ENCODE data around the gene RBM39.
"Not testable (repeated sequence)": the region's sequence is repeated elsewhere in the genome, so short reads cannot be mapped to it uniquely, and the experiment has no call there.

The RBM39 gene

DNA sequence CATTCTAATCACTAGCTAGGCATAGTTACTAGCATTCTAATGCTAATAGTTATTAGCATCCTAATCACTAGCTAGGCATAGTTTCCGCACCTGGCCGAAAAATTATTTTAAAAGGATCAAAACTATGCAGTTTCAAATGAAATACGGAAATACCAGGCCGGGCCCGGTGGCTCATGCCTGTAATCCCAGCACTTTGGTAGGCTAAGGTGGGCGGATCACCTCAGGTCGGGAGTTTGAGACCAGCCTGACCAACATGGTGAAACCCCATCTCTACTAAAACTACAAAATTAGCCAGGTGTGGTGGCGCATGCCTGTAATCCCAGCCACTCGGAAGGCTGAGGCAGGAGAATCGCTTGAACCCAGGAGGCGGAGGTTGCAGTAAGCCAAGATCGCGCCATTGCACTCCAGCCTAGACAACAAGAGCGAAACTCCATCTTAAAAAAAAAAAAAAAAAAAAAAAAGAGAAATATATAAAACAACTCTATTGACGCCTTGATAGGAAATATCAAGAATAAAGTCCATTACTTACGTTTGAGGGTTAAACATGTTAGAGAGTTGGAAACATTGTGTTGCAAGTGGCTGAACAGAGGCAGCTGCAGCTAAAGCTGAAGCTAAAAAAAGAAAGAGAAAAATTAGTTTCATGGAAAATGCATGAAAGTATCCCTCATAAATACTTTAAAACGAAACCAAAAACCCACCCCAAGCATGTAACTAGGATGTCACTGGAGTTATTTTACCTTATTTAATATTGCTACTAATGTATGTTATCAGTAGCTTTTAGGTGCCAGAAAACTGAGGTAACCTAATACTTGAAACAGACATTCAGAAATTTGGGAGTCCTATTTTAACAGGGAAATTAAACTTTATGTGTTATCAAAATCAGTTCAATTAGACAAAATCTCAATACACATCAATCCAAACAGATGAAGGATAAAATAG is 35.2 kb downstream of the RBM39 start:
- DNase-seq (ENCODE audit: low spot score): not testable (repeated sequence)

DNA sequence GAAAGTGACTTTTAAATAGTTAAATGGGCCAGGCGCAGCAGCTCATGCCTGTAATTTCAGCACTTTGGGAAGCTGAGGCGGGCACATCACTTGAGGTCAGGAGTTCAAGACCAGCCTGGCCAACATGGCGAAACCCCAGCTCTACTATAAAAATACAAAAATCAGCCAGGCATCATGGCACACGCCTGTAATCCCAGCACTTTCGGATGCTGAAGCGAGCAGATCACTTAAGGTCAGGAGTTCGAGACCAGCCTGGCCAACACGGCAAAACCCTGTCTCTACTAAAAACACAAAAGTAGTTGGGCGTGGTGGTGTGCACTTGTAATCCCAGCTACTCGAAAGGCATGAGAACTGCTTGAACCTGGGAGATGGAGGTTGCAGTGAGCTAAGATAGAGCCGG is 36.2 kb downstream of the RBM39 start:
- DNase-seq (ENCODE audit: low spot score): not testable (repeated sequence)

DNA sequence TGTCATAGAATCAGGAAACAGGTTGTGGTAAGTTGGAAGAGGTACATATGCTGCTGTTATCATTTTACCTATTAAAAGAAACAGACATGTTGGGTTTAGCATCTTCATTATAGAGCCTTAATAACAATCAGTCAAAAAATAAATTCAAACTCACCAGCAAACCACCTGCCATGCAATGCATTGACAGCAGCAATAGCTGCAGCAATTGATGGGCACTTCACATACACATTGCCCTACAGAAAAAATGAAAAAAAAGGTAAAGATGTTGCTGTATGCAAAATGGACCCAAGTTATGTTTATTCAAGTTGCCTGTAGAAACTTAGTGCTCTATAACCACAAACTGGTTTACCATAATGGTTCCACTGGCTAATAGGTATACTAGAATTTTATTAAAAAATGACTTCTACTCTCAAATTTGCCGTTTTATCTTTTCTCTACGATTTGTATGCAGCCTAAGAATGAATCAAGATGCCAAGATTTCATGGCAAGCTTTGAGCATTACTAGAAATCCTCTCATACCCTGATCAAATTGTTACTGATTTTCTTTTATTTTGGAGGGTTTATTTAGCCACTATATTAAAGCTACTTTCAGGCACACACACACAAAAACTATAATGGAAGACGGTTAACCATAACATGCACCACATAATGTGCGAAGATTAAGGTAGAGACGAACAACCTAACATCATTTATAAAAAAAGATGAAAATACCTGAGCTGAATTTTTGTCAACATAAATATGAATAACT is 37.4 kb downstream of the RBM39 start:
- DNase-seq (ENCODE audit: low spot score): no peak

DNA sequence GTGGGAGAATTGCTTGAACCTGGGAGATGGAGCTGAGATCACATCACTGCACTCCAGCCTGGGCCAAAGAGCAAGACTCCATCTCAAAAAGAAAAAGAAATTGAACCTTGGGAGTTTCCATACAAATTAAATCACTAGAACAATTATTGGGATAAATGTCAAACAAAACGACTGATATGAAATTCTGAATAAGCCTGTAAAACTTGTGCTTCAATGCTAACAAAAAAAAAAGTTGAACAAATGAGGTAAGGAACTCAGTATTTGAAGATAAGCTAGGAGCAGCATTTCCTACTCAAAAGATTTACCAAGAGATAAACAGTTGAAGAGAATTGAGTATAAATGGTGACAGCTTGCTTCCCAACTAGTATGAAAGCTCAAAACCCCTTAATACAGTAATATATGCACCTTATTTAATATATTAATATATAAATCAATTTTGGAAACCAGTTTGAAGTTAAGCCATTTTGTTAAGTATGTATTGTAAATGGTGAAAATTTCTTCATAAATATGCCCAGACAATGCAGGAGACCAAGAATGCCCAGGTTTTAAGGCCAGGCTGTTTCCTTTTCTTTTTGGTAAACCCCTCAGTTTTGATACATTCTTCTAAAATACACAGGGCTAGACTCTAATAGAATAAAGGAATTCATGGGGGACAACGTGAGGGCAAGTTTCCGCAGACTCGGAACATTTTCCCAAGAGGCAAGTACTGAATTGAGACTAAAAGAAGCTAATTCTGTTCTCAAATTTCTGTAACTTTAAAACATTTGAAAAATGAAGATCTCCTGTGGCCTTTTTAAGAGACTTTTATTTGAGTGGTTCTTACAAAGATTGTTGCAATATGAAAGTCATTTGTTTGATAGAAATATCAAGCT is 39.0 kb downstream of the RBM39 start:
- DNase-seq (ENCODE audit: low spot score): no peak

DNA sequence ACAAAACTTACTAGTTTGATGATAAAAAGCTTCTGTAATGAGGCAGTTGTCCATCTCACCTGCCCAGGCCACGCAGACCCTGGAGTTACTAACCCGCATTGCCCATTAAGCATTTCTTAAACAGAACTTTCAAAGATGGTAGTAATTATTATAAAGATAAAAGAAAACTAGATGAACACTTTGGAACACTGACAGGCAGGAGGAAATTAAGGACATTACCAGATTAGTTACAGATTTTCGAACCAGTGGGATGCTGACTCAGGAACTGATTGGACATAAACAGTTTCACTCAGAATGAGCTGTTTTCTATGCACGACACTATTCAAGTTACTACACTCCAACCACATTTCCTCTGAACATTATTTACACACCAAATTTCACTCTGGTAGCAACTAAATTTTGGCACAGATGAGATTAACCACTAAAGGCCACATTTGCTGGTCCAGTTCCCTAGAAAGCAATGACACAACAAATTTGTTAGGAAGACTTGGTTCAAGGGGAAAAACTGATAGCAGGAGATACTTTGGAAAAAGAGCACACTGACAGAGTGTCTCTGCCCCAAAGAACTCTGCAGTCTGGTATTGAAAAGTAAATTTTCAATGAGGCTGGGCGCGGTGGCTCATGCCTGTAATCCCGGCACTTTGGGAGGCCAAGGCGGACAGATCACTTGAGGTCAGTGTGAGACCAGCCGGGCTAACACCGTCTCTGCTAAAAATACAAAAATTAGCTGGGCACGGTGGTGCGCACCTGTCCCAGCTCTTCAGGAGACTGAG is 39.8 kb downstream of the RBM39 start:
- no peak for DNase-seq (ENCODE audit: low spot score)

DNA sequence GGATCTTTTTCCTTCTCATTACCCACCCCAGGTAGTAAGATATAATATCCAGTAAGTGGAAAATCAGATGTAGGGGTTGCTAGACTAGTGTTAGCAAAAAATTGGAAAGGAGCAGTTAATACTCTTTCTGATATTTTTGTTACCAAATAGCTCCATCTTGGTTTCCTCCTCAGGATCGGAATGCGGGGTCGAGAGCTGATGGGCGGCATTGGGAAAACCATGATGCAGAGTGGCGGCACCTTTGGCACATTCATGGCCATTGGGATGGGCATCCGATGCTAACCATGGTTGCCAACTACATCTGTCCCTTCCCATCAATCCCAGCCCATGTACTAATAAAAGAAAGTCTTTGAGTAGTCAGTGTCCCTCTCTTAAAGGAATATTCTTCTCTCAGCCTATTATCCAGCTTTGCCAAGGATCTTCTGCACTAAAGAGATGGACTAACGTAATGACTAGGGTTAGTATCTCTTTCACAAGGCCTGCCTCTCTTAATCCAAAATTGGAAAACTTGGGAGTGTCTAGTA is 41.4 kb downstream of the RBM39 start:
- DNase-seq (ENCODE audit: low spot score): no peak

DNA sequence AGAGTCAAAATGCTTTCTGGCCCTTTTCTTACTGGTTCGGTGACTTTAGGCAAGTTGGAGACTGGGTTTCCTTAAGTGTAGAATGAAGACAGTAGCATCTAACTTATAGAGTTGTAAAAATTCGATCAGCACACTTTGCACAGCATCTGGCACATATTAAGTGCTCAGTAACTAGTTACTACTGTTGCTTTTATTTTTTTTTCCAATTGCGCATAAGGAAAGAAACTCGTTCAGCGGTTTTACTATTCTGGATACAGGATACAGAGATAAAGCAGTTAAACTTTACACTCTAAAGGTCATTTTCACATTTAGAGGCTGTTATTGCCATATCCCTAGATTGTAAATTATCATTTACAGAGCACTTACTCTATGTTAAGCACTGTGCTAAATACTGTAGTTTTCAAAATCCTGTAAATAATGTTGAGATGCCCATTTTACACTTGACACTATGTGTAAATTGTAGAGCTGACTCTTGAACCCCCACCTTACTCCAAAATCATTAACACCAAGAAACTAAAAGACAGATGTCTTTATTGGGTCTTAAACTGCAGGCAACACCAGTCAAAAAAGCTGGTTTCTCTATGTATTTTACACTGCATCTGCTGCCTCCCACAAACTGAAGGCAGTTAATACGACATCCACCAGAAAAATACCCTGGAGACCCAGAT is 42.0 kb downstream of the RBM39 start:
- DNase-seq (ENCODE audit: low spot score): no peak

DNA sequence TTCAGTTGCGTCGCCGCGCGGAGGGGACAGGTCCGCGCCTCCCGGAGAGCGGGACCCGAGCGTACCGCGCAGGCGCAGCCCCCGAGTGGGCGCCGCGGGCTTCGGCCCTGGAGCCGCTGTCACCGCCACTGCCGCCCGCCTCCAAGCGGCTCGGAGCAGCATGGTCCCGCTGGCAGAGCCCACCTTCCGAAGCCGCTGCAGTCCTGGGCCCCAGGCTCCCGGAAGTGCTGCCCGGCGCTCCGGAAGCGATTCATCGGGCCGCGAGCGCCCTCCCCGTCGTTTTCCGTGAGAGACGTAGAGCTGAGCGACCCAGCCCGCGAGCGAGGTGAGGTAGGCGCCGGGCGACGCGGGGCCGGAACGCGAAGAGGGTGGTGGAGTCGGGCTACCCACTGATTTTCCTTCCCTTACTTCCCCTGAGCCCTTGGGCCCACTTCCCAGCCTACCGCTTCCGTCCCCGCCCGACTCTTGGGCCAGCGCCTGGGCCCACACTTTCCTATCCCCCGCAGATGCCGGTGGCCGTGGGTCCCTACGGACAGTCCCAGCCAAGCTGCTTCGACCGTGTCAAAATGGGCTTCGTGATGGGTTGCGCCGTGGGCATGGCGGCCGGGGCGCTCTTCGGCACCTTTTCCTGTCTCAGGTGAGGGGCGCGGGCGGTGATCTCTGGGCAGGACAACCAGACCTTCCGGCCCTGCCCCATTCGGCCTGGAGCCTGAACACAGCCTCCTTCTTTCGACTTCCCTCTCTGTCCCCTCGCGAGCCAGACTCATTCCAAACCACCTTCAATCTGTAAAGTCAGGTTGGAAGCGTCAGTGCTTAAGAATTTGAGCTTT is 42.7 kb downstream of the RBM39 start, which contains the start of the genes NFS1 and ROMO1:
NFS1 (minus strand) TSS at position 226 of the 830 bp plus-strand sequence; CDS start at position 162, 64 bp downstream.
ROMO1 (plus strand) TSS at position 279 of the 830 bp plus-strand sequence; CDS start at position 507, 228 bp downstream.
- DNase-seq (ENCODE audit: low spot score): peak; percentile 89

DNA sequence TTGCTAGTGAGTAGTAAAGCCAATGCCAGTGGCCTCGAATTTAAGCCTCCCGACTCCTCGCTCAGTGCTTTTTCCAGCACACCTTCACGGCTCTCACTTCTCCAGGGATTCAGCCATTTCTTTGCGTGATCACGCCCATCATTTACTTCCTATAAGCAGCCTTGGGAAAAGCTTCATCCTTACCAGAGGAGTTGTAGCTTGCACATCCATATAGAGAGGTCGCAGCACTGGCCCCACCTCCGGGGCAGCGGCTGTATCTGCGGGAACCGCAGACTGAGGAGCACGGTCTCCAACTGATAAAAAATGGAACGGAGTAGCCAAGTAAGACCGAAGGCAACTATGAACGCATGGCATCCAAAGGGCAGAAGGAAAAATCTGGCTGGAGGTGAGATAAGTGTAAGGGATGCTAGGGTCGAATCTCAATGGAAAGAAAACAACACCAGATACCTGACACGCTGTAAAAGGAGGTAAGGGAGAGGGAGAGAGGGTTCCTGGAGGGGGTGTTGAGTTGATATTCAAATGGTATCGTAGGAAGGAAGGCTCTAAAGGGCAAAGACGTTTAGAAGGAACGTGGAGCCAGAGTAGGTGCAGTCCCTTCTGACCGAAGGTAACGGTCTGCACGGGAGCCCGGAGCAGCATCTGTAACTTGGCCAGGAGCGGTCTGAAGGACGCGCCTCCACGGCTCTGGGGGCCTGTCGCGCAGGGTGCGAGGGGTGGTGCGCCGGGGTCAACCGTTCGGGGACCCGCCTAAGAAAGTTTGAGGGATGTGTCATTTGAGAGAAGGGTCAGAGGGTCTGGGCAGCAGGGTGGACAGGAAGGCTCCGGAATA is 43.5 kb downstream of the RBM39 start:
- no peak for DNase-seq (ENCODE audit: low spot score)

DNA sequence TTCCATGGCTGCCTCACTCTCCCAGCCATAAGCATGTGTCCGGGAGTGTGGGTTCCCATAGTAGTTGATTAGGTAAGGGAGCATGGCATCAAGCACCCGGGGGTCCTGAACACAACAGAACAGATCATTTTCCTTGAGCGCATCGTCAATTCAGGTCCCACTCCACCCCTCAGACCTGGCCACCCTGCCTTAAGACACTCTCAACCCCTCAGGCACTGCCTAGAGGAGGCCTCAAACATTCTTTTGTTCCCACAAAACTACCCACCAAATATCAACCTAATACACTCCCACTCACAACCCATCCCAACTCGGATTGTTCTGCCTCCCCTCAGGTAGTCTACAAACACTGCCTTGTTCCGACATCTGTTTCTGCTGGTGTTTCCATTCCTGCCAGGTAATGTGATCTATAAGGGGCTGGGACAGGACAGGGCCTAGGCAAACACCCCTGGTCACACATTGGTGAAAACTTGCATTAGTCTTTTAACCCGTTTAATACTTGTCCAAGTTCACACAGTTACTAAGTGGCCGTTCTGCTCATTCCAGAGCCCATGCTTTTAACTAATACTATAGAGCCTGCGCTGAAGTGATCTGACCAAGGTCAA is 44.3 kb downstream of the RBM39 start:
- DNase-seq (ENCODE audit: low spot score): no peak

DNA sequence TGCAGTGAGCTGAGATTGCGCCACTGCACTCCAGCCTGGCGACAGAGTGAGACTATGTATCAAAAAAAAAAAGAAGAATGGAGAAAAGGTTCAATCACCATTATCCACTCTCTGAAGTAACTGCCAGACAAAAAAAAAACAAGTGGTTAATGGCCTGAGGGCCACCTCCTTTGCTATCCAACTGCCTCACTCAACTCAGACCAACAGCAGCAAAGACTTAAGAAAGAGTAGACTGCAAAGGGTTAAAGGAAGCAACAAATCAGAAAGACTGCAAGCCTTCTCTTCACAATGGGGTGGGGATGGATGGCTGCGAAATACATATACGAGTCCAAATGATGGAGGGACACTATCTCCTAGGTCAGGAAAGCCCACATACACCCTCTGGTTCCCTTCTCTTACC is 46.1 kb downstream of the RBM39 start:
- no peak for DNase-seq (ENCODE audit: low spot score)

DNA sequence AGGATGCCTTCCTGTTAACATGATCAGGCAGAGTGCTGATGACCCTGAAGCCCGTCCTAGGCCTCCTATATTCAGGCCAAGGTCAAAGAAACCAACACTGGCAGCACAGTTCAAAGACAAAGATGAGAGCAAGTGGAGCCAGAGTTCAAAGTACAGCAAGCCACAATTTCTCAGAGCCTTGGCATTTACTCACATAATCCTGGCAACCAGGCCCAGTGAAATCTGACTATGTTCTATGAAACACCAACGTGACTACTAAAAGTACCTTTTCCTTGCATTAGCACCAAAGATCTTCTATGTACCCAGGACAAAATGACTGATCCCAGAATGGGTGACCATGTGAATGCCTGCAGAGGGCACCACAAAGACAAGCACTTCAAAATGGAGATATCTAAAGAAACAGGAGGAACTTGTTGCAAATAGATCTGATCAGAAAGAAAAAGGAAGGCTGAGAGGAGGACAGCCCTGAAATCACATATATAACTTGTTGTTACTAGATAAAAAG is 46.8 kb downstream of the RBM39 start:
- DNase-seq (ENCODE audit: low spot score): no peak

DNA sequence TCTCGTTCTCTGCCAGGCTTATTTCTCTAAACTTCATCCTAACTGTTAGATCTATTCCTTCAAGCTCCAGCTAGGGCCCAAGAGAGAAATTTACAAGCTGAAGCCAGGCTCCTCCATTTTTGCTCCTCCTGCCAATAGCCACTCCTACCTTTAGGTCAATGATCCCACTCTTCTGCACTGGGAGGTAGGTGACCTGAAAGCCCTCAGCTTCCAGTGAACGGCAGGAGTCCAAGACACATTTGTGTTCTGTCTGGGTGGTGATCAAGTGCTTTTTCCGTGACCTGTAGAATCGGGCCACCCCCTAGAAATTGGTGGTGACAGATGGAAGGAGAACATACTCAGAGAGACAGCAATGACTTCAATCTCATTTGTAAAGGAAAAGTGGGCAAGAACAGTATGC is 51.8 kb downstream of the RBM39 start:
- DNase-seq (ENCODE audit: low spot score): no peak

DNA sequence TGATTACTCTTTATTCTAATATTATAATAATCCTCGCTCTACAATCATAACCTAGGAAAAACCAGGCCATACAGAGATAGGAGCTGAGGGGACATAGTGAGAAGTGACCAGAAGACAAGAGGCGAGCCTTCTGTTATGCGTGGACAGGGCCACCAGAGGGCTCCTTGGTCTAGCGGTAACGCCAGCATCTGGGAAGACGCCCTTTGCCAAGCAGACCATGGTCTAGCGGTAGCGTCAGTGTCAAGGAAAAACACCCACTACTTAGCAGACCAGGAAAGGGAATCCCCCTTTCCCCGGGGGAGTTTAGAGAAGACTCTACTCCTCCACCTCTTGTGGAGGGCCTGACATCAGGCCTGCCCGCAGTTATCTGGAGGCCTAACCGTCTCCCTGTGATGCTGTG is 55.2 kb downstream of the RBM39 start:
- not testable (repeated sequence) for DNase-seq (ENCODE audit: low spot score)

DNA sequence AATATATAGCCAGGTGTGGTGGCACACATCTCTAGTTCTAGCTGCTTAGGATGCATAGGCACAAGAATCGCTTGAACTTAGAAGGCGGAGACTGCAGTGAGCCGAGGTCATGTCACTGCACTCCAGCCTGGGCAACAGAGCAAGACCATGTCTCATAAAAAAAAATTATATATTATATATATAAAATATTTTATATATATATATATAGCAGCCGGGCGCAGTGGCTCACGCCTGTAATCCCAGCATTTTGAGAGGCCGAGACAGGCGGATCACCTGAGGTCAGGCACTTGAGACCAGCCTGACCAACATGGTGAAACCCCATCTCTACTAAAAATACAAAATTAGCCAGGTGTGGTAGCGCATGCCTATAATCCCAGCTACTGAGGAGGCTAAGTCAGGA is 56.7 kb downstream of the RBM39 start:
- DNase-seq (ENCODE audit: low spot score): not testable (repeated sequence)

DNA sequence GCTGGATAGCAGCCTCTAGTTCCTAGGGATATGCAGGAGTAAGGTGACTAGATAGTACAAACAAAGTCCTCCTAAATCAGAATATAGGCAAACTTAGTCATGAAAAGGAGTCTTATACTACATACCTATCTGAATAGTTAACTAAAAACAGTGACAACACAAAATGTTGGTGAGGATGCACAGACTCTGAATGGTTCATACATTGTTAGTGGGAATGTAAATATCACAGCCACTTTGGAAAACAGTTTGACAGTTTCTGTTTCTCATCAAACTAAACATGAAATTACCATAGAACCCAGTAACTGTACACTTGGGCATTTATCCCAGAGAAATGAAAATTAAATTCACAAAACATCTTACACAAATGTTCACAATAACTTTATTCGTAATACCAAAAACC is 60.1 kb downstream of the RBM39 start:
- DNase-seq (ENCODE audit: low spot score): no peak

DNA sequence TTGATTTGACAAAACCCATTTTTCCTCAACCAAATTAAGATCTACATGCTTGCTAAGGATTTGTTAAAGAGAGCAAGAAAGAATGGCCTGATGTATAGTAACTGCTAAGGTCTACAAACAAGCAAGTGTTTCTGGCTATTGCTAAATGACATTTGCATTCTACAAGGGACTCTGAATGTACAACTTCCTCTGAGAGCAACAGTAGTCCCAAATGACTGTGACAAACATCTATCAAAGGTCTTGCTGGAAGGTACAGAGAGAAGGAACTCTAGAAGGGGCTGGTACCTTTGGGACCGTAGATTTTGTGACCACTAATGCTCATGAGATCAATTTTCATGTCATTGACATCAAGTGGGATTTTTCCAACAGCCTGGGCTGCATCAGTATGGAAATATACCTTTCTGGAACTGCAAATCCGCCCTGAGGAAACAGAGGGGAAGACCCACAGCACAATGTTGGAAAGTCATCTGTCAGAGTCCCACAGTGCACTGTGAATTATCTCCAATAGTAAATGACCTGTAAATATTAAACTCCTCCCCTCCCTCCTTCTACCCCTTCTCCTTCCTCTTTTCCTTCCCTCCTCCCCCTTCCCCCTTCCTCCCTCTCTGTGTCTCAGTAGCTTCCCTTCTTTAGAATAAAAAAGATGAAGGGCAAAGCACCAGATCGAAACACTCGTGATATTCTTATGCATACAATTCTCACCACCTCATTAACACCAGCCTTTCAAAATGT is 61.4 kb downstream of the RBM39 start:
- no peak for DNase-seq (ENCODE audit: low spot score)

All from activated CD4-positive, alpha-beta T cell treated with anti-CD3 and anti-CD28 coated beads, Interleukin-2, Interleukin-4, amounts not matched to agents 100 ng/mL and 50 ng/mL, durations not matched to agents 16 hours and 8 hours (primary cell).